Prostate gland (tissue), 2 donors: ENCODE measurements around the gene NEK10. TPM values are rescaled to one million over a fixed set of nuclear protein-coding genes. Genes with fewer than 3 reads are reported as not detected.

ENCODE experiments used
- DNase-seq: peaks from one replicate; pipeline ENCODE4 v3.0.0-alpha.2; 2019; ENCODE audit warnings: low spot score
- H3K27ac ChIP-seq, 2 donors: fragments of 200-600 bp; sonication (generic); 2 replicates each; pipeline ENCODE4 v1.5.1; 2017 to 2019
- H3K27me3 ChIP-seq: fragments of 200-600 bp; sonication (generic); replicated peaks from 2 replicates; pipeline ENCODE4 v1.5.1; 2019; ENCODE audit not compliant: insufficient read depth
- H3K36me3 ChIP-seq, 2 donors: fragments of 200-600 bp; sonication (generic); 1 replicate in 1 of 2; 2 replicates in 1 of 2; pipeline versions ENCODE4 v1.5.1 to v1.8.1; 2017 to 2019
- H3K4me1 ChIP-seq: fragments of 200-600 bp; sonication (generic); replicated peaks from 2 replicates; pipeline ENCODE4 v1.5.1; 2019
- H3K4me3 ChIP-seq, 2 donors: fragments of 200-600 bp; sonication (generic); 2 replicates each; pipeline ENCODE4 v1.5.1; 2017 to 2019
- H3K9me3 ChIP-seq: fragments of 200-600 bp; sonication (generic); 2 replicates; pipeline ENCODE4 v1.5.1; 2017
- POLR2A ChIP-seq: fragments of 450-650 bp; IDR thresholded peaks from one replicate; pipeline ENCODE4 v1.6.1; 2016; ENCODE audit warnings: antibody characterized with exemption, mild to moderate bottlenecking
- POLR2AphosphoS5 ChIP-seq: sonication (generic); formaldehyde crosslinking; IDR thresholded peaks from one replicate; pipeline ENCODE4 v1.6.1; 2017; ENCODE audit warnings: antibody characterized with exemption
- WGBS: methylation state at CpG from one replicate; pipeline ENCODE4 v1.1.5; 2018; 5-methylcytosine and 5-hydroxymethylcytosine counted together
- intact Hi-C: fragments of 100-400 bp; cut with DNase I; formaldehyde crosslinking; loops from one replicate; pipeline ENCODE4 v1.14.2; 2022
- total RNA-seq, 2 donors: library from RNA; depleted of rRNA; stranded (reverse); fragments of >200 nt; gene quantifications; one replicate each; pipeline ENCODE4 v1.1.0, GENCODE V29; 2016
- TF ChIP-seq, protein P1 (sequence below), 4 experiments: fragments of 200-600 bp in 2 of 4; fragments of 450-650 bp in 2 of 4; sonication (generic) in 2 of 4; IDR thresholded peaks; 1 replicate in 3 of 4; 2 replicates in 1 of 4; pipeline ENCODE4 v1.5.1; 2016 to 2019; ENCODE audit warnings: antibody characterized with exemption in 4 of 4, mild to moderate bottlenecking in 2 of 4, moderate library complexity in 2 of 4

Gene NEK10
- total RNA-seq, 2 donors from 2014 or later: 8.9 to 9.1 TPM

- intact Hi-C loops: no loop called here
- Histone ChIP-seq H3K27me3 (no peaks in the 10 kb centered on the region), H3K4me1 (no peaks in the 10 kb centered on the region), H3K27ac (no peak overlapping the region), H3K4me3 (no peak overlapping the region), H3K36me3 (no peaks in the 10 kb centered on the region), H3K9me3 (no peaks in the 10 kb centered on the region)
- WGBS: 65% methylated on average over 2 of the region's 2 CpGs
- no peak for TF ChIP-seq POLR2AphosphoS5
- no peak for TF ChIP-seq POLR2A
- no peak for DNase-seq
Measured at GRCh38 chr3:27160779-27161287, 208.3 kb downstream of the NEK10 start.

DNA sequence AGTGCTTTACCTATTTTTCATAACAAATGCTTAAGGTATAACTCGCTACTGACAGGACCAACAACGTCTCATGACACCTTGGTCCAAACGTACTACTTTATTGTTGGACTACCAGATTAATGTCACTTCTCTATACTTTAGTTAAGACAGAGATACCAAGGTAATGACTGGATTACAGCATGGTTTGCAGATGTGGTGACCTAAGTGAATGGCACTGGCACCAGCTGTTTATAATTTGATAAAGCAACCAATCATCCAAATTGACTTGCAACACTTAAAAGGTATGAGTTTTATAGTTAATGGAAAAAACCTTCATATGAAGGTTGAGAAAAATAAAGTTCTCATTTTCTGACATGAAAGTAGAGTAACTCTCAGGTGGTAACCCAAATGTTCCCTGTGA is 209.0 kb downstream of the NEK10 start:
- Histone ChIP-seq H3K9me3 (no peaks in the 10 kb centered on the region), H3K4me1 (no peaks in the 10 kb centered on the region), H3K27ac (no peak overlapping the region), H3K27me3 (no peaks in the 10 kb centered on the region), H3K4me3 (no peak overlapping the region), H3K36me3 (no peaks in the 10 kb centered on the region)
- 93% methylated on average over 3 of the region's 3 CpGs for WGBS
- DNase-seq: no peak
- intact Hi-C loops: no loop called here
- TF ChIP-seq, protein P1, sequence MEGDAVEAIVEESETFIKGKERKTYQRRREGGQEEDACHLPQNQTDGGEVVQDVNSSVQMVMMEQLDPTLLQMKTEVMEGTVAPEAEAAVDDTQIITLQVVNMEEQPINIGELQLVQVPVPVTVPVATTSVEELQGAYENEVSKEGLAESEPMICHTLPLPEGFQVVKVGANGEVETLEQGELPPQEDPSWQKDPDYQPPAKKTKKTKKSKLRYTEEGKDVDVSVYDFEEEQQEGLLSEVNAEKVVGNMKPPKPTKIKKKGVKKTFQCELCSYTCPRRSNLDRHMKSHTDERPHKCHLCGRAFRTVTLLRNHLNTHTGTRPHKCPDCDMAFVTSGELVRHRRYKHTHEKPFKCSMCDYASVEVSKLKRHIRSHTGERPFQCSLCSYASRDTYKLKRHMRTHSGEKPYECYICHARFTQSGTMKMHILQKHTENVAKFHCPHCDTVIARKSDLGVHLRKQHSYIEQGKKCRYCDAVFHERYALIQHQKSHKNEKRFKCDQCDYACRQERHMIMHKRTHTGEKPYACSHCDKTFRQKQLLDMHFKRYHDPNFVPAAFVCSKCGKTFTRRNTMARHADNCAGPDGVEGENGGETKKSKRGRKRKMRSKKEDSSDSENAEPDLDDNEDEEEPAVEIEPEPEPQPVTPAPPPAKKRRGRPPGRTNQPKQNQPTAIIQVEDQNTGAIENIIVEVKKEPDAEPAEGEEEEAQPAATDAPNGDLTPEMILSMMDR (IDR thresholded peaks at IDR 0.05): no peak
- no peak for TF ChIP-seq POLR2AphosphoS5
- no peak for TF ChIP-seq POLR2A

- no peaks in the 10 kb centered on the region for H3K36me3 ChIP-seq
- no peaks in the 10 kb centered on the region for H3K27me3 ChIP-seq
- H3K4me1 ChIP-seq: no peaks in the 10 kb centered on the region
- intact Hi-C loops: no loop called here
- no peaks in the 10 kb centered on the region for H3K9me3 ChIP-seq
- no peak overlapping the region for H3K4me3 ChIP-seq
- 69% methylated on average over 1 of the region's 1 CpG for whole genome bisulfite sequencing
- TF ChIP-seq POLR2AphosphoS5 (no peak), POLR2A (no peak)
- TF ChIP-seq, protein P1 (IDR thresholded peaks at IDR 0.05): no peak
- H3K27ac ChIP-seq: no peak overlapping the region
- no peak for DNase-seq
Measured at GRCh38 chr3:27147215-27147614, 222.0 kb downstream of the NEK10 start.

DNA sequence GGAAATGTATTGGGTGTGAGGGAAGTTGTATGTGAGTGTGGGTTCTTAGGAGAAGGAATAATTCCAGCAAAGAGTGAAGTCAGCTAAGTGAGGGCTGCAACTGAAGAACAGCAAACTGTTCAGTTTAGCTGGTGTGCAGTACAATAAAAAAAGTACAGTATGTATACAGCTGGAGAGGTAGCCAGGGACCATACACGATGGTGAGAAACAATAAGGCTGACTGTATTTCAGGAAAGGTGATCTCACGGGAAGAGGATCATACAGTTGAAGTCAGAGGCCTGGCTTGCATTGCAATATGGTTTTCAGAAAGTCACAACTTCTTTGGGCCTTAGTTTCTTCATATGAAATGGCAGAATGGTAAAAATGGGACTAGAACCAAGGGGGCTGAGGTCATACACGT is 222.4 kb downstream of the NEK10 start:
- intact Hi-C loops: no loop called here
- TF ChIP-seq, protein P1 (IDR thresholded peaks at IDR 0.05): no peak
- no peak for TF ChIP-seq POLR2A
- no peak for TF ChIP-seq POLR2AphosphoS5
- no peaks in the 10 kb centered on the region for H3K9me3 ChIP-seq
- 67% methylated on average over 3 of the region's 3 CpGs for WGBS
- no peak overlapping the region for H3K4me3 ChIP-seq
- no peak for DNase-seq
- no peaks in the 10 kb centered on the region for H3K36me3 ChIP-seq
- no peaks in the 10 kb centered on the region for H3K27me3 ChIP-seq
- H3K4me1 ChIP-seq: no peaks in the 10 kb centered on the region
- no peak overlapping the region for H3K27ac ChIP-seq

- Histone ChIP-seq H3K9me3 (no peaks in the 10 kb centered on the region), H3K27ac (no peak overlapping the region), H3K4me3 (no peak overlapping the region), H3K27me3 (no peaks in the 10 kb centered on the region), H3K36me3 (no peaks in the 10 kb centered on the region), H3K4me1 (no peaks in the 10 kb centered on the region)
- intact Hi-C loops: no loop called here
- 92% methylated on average over 3 of the region's 3 CpGs for WGBS
- TF ChIP-seq POLR2AphosphoS5: no peak
- TF ChIP-seq POLR2A: no peak
- TF ChIP-seq, protein P1 (IDR thresholded peaks at IDR 0.05): no peak
- DNase-seq: no peak
Measured at GRCh38 chr3:27145719-27146118, 223.5 kb downstream of the NEK10 start.
